GM19043 (cell line): Measurements from ENCODE around the gene ARHGEF28.

Source experiments
- ATAC-seq: cut with Tn5 transposase; IDR thresholded peaks from one replicate; pipeline ENCODE4 v1.9.1; 2021; ENCODE audit warnings: low read depth; ENCODE audit not compliant: unreplicated experiment

The ARHGEF28 gene, protein sequence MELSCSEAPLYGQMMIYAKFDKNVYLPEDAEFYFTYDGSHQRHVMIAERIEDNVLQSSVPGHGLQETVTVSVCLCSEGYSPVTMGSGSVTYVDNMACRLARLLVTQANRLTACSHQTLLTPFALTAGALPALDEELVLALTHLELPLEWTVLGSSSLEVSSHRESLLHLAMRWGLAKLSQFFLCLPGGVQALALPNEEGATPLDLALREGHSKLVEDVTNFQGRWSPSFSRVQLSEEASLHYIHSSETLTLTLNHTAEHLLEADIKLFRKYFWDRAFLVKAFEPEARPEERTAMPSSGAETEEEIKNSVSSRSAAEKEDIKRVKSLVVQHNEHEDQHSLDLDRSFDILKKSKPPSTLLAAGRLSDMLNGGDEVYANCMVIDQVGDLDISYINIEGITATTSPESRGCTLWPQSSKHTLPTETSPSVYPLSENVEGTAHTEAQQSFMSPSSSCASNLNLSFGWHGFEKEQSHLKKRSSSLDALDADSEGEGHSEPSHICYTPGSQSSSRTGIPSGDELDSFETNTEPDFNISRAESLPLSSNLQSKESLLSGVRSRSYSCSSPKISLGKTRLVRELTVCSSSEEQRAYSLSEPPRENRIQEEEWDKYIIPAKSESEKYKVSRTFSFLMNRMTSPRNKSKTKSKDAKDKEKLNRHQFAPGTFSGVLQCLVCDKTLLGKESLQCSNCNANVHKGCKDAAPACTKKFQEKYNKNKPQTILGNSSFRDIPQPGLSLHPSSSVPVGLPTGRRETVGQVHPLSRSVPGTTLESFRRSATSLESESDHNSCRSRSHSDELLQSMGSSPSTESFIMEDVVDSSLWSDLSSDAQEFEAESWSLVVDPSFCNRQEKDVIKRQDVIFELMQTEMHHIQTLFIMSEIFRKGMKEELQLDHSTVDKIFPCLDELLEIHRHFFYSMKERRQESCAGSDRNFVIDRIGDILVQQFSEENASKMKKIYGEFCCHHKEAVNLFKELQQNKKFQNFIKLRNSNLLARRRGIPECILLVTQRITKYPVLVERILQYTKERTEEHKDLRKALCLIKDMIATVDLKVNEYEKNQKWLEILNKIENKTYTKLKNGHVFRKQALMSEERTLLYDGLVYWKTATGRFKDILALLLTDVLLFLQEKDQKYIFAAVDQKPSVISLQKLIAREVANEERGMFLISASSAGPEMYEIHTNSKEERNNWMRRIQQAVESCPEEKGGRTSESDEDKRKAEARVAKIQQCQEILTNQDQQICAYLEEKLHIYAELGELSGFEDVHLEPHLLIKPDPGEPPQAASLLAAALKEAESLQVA (N-terminal part only)

DNA sequence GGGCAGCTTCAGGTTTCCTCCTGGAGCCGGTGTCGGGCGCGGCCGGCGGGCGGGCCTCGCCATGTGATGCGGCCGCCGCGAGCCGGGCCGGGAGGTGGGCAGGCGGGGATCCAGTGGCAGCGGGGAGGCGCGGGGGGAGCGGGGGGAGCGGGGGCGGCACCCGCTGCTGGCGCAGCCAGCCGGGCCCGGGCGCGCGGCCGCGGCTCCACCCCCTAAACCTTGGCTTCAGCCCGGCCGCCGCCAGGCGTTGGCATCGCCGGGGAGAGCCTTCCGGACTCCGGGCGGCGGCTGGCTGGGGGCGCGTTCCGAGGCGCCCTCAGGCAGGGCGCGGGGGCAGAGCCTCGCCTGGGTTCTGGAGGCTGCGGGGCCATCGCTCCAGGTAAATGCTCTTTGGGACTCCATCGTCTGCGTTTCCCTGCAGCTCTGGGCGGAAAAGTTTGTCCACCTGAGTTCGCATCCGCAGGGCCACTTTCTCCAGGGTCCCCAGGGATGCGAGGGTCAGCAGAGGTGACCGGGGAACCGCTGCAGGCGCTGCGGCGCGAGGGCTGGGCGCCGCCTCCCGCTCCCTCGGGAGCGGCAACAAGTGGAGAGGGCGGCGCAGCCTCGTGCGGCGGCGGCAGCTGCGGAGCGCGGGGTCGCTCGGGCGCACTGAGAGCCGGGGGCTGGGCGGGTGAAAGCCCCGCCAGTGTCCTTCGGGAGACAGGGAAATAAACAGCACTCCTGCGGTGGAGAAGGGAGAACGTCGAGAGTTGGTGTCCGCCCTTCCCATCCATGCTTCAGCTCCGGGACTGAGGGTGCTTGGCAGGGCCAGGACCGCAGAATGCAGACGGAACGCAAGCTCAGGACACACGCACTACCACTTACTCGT lies at the start of gene ARHGEF28:
Gene ARHGEF28 (plus strand): TSS at position 253 of the 868 bp plus-strand sequence. CDS start 58,656 bp downstream, outside the sequence.
- no peak for ATAC-seq

DNA sequence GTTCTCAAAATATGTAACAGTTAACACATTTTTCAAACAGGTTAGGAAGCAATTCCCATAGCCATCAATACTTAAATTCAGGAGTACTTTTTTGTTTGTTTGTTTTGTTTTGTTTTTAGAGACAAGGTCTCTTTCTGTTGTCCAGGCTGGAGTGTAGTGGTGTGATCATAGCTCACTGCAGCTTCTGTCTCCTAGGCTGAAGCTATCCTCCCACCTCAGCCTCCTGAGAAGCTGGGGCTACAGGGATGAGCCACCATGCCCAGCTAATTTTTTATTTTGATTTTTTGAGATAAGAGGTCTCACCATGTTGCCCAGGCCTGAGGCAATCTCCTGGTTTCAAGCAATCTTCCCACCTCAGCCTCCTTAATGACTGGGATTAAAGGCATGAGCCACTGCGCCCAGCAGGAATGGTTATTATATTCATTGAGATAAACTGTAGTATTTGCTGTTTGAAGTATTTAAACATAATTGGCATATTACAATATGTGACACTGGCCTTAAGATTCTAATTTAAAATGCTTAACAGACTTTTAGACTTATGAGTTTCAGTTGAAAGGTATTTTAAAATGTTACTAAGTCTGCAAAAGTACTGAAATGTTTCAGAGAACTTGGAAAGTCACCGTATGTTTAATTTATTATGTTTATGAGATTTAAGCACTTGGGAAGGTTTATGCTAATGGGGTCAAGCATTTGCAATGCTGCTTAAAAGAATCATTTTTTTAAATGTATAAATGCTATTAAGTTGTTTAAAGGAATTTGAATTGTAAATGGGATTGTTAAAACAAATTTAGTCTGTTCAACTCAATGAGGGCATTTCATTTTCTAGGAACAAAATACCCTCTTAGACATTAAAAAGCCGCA lies 43.5 kb upstream of the ARHGEF28 start:
- ATAC-seq = no peak

DNA sequence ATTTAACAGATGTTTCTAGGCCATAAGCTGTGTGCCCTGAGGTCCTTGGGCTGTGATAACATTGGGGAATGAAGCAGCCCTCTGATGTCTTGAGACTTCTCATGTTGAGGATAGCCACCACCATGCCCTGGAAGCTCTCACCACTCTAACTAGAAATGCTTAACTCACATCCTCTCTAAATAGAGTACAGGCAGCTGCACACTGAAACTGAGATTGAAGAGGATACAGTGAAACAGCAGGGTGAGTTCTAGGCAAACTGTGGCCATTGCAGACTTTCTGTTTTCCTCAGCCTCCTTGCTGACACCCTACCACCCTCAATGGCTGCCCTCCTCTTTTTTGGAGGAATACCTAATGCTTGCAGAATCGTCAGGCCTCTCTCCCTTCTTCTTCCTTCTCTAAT lies 38.1 kb upstream of the ARHGEF28 start:
- peak; percentile 77 for ATAC-seq

DNA sequence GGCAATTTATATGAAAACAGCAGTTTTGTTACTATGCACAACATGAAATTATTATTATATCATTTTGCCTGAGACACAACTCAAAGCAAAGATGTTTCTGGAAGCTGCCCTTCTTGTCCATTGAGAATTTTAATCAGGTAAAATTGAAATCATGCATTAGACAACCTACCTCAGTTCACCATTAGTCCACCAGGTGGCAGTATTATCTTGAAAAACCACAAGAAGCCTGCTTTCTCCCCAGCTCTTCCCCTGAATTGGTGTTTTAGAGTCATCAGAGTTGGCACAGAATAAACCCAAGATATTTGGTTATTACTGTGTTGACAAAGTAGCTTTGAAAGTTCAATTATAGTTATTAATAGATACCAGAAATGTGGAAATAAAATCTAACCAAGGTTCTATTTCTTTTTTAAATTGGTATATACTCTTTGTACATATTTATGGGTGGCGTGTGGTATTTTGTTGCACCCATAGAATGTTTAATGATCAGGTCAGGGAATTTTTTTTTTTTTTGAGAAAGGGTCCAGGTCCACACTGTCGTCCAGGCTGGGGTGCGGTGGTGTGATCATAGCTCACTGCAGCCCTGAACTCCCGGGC lies 34.8 kb upstream of the ARHGEF28 start:
- no peak for ATAC-seq

DNA sequence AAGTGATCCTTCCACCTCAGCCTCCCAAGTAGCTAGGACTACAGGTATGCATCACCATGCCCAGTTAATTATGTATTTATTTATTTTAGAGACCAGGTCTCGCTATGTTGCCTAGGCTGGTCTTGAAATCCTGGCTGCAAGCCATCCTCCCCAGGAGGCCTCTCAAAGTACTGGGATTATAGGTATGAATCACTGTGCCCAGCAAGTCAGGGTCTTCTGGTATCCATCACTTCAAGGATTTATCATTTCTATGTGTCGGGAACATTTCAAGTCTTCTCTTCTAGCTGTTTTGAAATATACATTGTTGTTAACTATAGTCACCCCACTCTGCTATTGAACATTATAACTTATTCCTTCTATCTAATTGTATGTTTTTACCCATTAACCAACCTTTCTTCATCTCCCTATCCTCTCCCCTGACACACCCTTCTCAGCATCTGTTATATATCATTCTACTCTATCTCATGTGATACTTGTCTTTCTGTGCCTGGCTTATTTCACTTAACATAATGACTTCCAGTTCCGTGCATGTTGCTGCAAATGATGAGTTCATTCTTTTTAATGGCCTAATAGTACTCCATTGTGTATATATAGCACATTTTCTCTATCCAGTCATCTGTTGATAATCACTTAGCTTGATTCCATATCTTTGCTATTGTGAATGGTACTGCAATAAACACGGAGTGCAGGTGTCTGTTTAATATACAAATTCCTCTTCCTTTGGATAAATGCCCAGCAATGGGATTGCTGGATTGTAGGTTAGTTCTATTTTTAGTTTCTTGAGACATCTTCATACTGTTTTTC lies 34.1 kb upstream of the ARHGEF28 start:
- no peak for ATAC-seq

DNA sequence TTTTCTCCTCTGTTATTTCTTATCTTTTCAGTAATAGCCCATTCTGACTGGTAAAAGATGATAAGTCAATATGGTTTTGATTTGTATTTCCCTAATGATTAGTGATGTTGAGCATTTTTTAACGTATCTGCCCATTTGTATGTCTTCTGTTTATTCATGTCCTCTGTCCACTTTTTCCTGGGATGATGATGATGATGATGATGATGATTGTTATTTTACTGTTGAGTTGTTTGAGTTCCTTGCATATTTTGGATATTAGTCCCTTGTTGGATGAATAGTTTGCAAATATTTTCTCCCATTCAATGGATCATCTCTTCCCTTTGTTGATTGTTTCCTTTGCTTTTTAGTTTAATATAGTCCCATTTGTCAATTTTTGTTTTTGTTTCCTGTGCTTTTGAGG lies 33.4 kb upstream of the ARHGEF28 start:
- no peak for ATAC-seq

DNA sequence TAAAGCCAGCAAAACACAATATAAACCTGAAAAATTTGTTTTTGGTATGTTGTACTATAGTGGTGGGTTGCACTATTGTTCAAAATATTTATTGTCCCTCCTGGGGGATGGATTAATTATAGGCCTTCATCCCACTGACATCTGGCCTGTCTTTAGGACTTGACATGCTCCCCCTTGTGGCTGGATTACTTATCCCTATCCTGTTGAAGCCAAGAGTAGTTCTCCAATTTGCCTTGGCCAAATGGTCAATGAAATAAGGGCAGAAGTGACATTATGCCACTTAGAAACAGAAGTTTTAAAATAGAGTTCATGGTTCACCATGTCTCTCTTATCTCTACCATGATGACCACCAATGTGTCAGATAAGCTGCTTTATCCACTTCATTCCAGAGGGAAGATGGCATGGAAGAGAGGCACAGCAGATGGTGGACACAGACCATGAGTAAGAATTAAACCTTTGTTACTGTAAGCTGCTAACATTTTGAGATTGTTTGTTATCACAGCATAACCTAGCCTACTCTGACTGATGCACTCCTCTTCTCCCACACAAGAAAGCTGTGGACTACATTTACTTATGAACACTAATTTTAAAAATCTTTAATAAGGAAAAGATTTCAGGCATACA lies 29.2 kb upstream of the ARHGEF28 start:
- ATAC-seq = no peak

DNA sequence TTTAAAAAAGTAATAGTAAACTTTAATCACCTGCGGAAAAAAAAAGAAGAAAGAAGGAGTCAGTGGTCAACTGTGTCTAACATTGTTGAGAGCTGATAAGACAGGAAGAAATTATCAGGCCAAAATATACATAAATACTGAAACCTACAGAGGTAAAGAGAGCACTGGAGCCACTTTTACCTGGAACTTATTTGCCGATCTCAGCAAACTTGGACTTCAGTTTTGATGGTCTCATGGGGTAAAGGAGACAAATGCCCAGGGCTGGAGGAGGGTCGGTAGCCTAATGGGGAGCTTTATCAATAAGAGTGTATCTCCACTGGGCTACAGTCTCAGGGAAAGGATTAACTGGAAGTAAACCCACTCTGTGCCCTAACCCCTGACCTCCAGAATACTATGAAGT lies 26.6 kb upstream of the ARHGEF28 start:
- ATAC-seq = no peak

DNA sequence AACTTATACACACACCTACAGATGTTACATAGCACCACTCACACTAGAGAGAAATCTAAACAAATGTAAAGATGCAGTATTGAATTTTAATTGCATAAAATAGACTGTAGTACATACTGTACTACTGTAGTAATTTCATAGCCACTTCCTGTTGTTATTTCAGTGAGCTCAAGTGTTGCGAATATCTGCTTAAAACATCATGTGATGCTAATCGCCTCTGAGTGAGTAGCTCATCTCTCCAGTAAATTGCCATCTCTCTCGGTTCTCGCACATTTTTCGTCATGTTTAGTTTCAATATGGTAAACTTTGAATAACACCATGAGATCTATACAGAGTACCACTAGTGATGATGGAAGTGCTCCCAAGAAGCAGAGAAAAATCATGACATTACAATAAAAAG lies 22.0 kb upstream of the ARHGEF28 start:
- ATAC-seq = no peak

DNA sequence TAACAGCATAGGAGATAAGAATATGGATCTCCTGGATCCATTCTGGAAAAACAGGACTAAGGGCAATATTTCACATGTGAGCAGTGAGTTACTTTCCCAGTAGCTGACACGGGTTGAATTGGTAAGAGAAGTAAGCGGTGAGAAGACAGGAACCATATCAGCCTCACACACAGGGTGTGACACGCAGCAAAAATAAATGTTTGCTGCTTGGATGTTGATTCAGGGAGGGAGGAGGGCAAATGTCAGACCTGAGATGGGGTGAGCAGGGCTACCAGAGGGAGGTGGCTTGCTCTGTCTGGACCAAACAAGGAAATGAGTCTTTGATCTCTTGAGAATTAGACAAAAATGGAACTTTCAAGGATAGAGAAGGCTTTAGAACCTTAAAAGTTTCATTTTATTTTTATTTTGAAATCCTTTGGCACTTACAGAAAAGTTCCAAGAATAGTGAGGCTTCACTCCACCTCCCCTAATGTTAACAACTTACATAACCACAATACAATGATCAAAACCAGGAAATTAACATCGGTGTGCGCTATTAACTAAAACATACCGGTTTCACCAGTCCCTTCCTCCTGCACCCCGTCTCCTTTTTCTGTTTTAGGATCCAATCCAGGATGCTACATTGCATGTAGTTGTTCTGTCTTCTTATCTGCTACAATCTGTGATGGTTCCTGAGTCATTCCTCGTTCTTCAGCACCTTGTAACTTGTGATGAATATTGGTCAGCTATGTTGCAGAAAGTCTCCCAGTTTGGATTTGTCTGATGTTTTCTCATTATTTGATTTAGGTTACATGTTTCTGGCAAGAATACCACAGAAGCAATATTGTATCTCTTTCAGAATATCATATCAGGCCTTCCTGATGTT lies 20.5 kb upstream of the ARHGEF28 start:
- ATAC-seq = no peak

DNA sequence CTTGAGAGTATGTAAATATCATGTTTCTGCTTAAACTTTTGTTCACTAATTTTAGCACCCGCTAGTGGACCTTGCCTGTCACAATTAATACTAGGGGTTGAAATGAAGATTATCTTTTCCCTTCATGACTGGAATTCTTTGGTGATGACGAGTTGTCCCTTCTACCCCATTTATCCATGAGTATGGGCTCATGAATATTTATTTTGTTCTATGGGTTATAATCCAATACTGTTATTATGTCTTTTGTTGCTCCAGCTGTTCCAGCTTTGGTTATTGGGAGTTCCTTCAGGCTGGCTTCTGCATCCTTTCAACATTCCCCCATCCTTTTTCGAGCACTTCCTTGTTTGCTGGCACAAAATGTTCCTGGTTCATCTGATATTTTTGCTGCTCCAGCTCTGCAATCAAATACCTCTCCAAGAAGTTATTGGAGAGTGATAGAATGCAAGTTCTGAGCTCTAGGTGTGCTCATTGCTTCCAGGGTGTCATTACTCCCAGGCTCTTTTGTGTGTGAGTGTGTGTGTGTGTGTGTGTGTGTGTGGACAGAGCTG lies 19.7 kb upstream of the ARHGEF28 start:
- ATAC-seq = no peak

DNA sequence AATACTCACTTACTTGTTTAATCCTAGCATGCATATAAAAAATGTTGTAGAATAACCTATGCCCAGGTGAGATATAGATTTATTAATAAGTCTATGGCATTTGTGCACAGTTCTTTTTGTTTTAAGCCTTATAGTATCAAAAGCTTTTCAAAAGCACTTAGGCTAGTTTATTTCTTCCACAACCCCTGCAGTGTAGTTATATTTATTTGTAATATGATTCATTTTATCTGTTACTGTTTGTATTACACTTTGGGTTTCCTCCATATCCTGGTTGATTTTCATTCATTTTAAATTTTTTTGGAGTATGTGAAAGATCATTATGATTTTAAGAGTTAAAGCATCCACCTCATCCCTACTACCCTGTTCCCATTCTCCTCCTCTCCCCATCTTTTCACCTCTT lies 18.8 kb upstream of the ARHGEF28 start:
- no peak for ATAC-seq

DNA sequence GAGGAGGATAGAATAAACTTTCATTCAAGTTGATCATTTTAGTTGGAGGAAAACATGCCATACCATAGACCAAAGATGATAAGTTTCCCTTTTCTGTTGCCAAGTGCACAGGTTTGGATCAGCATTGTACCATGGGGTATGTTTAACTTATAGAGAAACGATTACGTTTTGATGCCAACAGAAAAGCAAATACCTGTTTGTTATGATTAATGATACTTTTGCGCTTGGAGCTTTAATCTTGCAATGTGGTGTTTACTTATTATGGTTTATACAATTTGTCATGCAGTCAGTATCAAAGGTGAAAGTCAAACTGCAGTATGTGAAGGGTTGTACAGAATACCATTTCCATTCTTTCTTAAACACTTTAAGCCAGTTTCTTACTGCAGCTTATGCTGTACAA lies 13.2 kb upstream of the ARHGEF28 start:
- ATAC-seq = no peak

DNA sequence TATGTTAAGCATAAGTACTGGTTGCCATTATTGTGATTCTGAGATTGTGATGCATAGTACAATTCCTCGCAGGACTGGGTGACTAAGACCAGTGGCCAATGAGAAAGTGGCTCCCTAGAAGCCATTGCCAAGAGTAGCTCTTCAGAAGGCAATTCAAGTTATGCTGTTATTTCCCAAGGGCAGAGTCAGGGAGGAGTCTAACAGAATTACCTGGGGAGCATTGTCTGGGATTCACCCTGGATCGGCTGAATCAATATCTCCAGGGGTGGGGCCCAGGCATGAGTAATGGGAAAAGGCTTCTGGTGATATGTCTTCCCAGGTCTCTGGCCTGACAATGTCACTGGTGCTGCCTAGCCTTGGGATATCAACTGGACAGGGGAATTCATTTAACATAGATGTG lies 10.9 kb upstream of the ARHGEF28 start:
- no peak for ATAC-seq

DNA sequence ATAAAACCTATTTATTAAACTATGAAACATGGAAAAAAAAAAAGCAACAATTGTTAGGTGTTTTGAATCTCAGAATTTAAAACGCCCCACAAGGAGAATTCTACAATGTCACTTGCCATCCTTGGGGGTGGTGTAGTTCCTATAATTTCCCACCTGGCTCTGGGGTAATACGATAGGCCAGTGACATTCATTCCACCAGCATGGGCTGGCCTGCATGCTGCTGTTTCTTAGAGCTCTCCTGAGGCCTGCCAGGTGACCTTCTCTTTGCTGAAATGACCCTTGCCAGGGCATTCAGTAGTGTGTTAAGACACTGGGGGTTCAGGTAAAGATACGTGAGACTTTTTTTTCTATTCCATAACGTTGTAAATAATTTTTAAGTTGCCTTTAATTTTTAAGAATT lies 10.0 kb upstream of the ARHGEF28 start:
- ATAC-seq = no peak
